Suprapubic skin (tissue), 4 donors: ENCODE data around the gene KCNH1.

Source experiments
- CTCF ChIP-seq, 2 donors: fragments of 200-600 bp in 1 of 2; fragments of 450-650 bp in 1 of 2; sonication (generic) in 1 of 2; IDR thresholded peaks; one replicate each; pipeline ENCODE4 v1.5.1; 2016 to 2019; ENCODE audit warnings: antibody characterized with exemption in 2 of 2, mild to moderate bottlenecking in 1 of 2, moderate library complexity in 1 of 2
- POLR2A ChIP-seq, 2 donors: fragments of 450-650 bp; IDR thresholded peaks; one replicate each; pipeline ENCODE4 v1.6.1; 2017; ENCODE audit warnings: antibody characterized with exemption in 2 of 2, mild to moderate bottlenecking in 2 of 2, moderate library complexity in 2 of 2
- POLR2AphosphoS5 ChIP-seq, 3 donors: sonication (generic); formaldehyde crosslinking; IDR thresholded peaks; one replicate each; pipeline ENCODE4 v1.6.1; 2017; ENCODE audit warnings: antibody characterized with exemption in 3 of 3

DNA sequence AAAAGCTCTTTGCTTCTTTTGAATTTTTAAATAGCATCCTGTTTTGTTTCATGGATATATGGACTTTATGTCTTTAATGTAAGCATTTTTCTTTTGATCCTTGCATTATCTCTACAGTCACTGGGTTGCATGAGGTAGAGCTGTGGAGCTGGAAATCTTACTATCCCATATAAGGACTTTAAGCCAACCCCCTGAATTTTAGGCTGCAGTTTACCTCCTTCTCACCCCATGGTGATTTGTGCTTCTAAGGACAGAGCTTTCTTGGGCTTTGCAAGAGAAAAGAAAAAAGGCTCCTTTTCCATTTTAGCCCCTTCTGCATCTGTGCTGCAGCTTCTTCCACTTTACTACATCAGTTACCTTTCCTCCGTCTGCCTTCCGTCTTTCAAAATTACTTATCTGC lies 431.4 kb downstream of the KCNH1 start:
- TF ChIP-seq CTCF (IDR thresholded peaks at IDR 0.05) (no peak), POLR2A (IDR thresholded peaks at IDR 0.05) (no peak), POLR2AphosphoS5 (IDR thresholded peaks at IDR 0.05) (no peak)
